HepG2 (cell line): ENCODE results near the gene CCNA2.

Source experiments
- EP300 ChIP-seq, 3 experiments: sonication (generic) in 1 of 3; formaldehyde crosslinking in 1 of 3; IDR thresholded peaks; 2 replicates each; pipeline versions ENCODE4 v1.5.1 to v1.6.1; 2011 to 2020; ENCODE audit warnings: low read depth in 2 of 3, low read length in 2 of 3, borderline replicate concordance in 1 of 3, improper control_type of control experiment in 1 of 3, mild to moderate bottlenecking in 1 of 3, missing genetic modification reagents in 1 of 3, moderate library complexity in 1 of 3
- FOXJ3 ChIP-seq: sonication (generic); formaldehyde crosslinking; IDR thresholded peaks from 2 replicates; pipeline ENCODE4 v1.4.0; 2020; ENCODE audit warnings: missing genetic modification reagents, mild to moderate bottlenecking, borderline replicate concordance
- POLR2A ChIP-seq, 2 experiments: IDR thresholded peaks; 2 replicates each; pipeline ENCODE4 v1.6.1; 2011; ENCODE audit warnings: low read depth in 2 of 2, low read length in 2 of 2, mild to moderate bottlenecking in 1 of 2, moderate library complexity in 1 of 2; ENCODE audit not compliant: insufficient read depth in 1 of 2
- RNF2 ChIP-seq: fragments of 450-650 bp; conservative IDR thresholded peaks from 2 replicates; pipeline ENCODE4 v1.6.1; 2016; ENCODE audit warnings: low read depth
- ZFP90 ChIP-seq: sonication (generic); formaldehyde crosslinking; IDR thresholded peaks from 2 replicates; pipeline ENCODE4 v1.8.0; 2022; ENCODE audit warnings: missing genetic modification reagents, mild to moderate bottlenecking, inconsistent platforms, borderline replicate concordance
- ZNF501 ChIP-seq: sonication (generic); formaldehyde crosslinking; IDR thresholded peaks from 2 replicates; pipeline ENCODE4 v1.5.1; 2020; ENCODE audit warnings: mild to moderate bottlenecking, moderate library complexity, missing genetic modification reagents
- TF ChIP-seq, protein P1 (sequence below): sonication (generic); formaldehyde crosslinking; IDR thresholded peaks from 2 replicates; pipeline ENCODE4 v1.5.0; 2020; ENCODE audit warnings: mild to moderate bottlenecking, missing genetic modification reagents, moderate library complexity
- TF ChIP-seq, protein P2 (sequence below): sonication (generic); formaldehyde crosslinking; IDR thresholded peaks from 2 replicates; pipeline ENCODE4 v1.5.1; 2020; ENCODE audit warnings: missing genetic modification reagents, mild to moderate bottlenecking, borderline replicate concordance

DNA sequence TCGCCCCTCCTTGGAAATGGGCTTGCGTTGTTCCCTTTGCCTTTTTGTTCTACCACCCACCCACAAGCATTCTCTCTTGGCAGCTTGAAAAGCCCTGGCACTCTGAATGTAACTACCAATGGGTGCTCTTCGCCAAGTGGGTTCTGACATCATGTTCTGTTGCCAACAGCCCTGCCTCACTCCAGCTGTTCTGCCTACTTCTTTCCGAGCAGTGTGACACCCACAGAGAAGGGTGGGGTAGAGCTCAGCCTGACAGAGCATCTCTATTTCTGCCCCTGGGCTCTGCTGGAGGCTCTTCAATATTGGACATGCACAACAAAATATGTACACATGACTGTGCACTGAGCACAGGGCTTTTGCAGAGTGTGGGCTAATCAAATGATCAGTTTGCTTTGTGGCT is 38.2 kb downstream of the CCNA2 start:
- TF ChIP-seq ZNF501 (CRISPR knock-in tag) (no peak), ZFP90 (no peak), EP300 (IDR thresholded peaks at IDR 0.05; ENCODE audit: low read depth in 2 of 2, low read length in 2 of 2) (no peak), EP300 (CRISPR knock-in tag; IDR thresholded peaks at IDR 0.05; ENCODE audit: borderline replicate concordance) (no peak), RNF2 (no peak), FOXJ3 (CRISPR knock-in tag) (no peak), POLR2A (IDR thresholded peaks at IDR 0.05; ENCODE audit: insufficient read depth in 1 of 2, low read depth in 2 of 2, low read length in 2 of 2) (no peak)
- TF ChIP-seq, protein P1, sequence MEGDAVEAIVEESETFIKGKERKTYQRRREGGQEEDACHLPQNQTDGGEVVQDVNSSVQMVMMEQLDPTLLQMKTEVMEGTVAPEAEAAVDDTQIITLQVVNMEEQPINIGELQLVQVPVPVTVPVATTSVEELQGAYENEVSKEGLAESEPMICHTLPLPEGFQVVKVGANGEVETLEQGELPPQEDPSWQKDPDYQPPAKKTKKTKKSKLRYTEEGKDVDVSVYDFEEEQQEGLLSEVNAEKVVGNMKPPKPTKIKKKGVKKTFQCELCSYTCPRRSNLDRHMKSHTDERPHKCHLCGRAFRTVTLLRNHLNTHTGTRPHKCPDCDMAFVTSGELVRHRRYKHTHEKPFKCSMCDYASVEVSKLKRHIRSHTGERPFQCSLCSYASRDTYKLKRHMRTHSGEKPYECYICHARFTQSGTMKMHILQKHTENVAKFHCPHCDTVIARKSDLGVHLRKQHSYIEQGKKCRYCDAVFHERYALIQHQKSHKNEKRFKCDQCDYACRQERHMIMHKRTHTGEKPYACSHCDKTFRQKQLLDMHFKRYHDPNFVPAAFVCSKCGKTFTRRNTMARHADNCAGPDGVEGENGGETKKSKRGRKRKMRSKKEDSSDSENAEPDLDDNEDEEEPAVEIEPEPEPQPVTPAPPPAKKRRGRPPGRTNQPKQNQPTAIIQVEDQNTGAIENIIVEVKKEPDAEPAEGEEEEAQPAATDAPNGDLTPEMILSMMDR (CRISPR knock-in tag), result no peak
- TF ChIP-seq, protein P2, sequence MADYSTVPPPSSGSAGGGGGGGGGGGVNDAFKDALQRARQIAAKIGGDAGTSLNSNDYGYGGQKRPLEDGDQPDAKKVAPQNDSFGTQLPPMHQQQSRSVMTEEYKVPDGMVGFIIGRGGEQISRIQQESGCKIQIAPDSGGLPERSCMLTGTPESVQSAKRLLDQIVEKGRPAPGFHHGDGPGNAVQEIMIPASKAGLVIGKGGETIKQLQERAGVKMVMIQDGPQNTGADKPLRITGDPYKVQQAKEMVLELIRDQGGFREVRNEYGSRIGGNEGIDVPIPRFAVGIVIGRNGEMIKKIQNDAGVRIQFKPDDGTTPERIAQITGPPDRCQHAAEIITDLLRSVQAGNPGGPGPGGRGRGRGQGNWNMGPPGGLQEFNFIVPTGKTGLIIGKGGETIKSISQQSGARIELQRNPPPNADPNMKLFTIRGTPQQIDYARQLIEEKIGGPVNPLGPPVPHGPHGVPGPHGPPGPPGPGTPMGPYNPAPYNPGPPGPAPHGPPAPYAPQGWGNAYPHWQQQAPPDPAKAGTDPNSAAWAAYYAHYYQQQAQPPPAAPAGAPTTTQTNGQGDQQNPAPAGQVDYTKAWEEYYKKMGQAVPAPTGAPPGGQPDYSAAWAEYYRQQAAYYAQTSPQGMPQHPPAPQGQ (CRISPR knock-in tag), result no peak
